Thyroid gland (tissue), 4 donors: ENCODE measurements around the gene CLEC20A.

Experiments
- CTCF ChIP-seq, 6 experiments: fragments of 200-600 bp in 3 of 6; fragments of 450-650 bp in 3 of 6; sonication (generic) in 3 of 6; IDR thresholded peaks; one replicate each; pipeline ENCODE4 v1.5.1; 2016 to 2019; ENCODE audit warnings: antibody characterized with exemption in 6 of 6, mild to moderate bottlenecking in 2 of 6, inconsistent platforms in 1 of 6, moderate library complexity in 1 of 6
- POLR2A ChIP-seq, 2 donors: fragments of 450-650 bp; IDR thresholded peaks; one replicate each; pipeline ENCODE4 v1.6.1; 2017; ENCODE audit warnings: antibody characterized with exemption in 2 of 2, mild to moderate bottlenecking in 2 of 2, moderate library complexity in 1 of 2

- TF ChIP-seq CTCF (IDR thresholded peaks at IDR 0.05), result no peak
- no peak for TF ChIP-seq POLR2A (IDR thresholded peaks at IDR 0.05)
Observed at GRCh38 chr1:178464566-178464965, 32.2 kb downstream of the CLEC20A start.
